HFFc6 (cell line): ENCODE measurements around the gene AKR7A2. TPM values are rescaled to one million over a fixed set of nuclear protein-coding genes. Genes with fewer than 3 reads are reported as not detected.
A peak's percentile ranks its signal among the peaks of the same experiment; 100 is the strongest.
"Not testable (repeated sequence)": the region's sequence is repeated elsewhere in the genome, so short reads cannot be mapped to it uniquely, and the experiment has no call there.

Source experiments
- DNase-seq: peaks from one replicate; pipeline ENCODE4 v3.0.0-alpha.2; 2018
- H3K27ac Mint-ChIP-seq: 2 replicates; pipeline ENCODE4 v1.8.0; 2020; ENCODE audit warnings: mild to moderate bottlenecking, mixed read lengths
- H3K27me3 Mint-ChIP-seq: 2 replicates; pipeline ENCODE4 v1.8.0; 2021; ENCODE audit warnings: mild to moderate bottlenecking, moderate library complexity, mixed read lengths; ENCODE audit not compliant: insufficient read depth
- H3K36me3 Mint-ChIP-seq: 2 replicates; pipeline ENCODE4 v1.8.0; 2021; ENCODE audit warnings: low read depth, mixed read lengths
- H3K4me1 Mint-ChIP-seq: 2 replicates; pipeline ENCODE4 v1.8.0; 2020; ENCODE audit warnings: low read depth, mixed read lengths
- H3K4me3 Mint-ChIP-seq: 2 replicates; pipeline ENCODE4 v1.8.0; 2020; ENCODE audit warnings: mild to moderate bottlenecking, moderate library complexity, mixed read lengths
- H3K9me3 Mint-ChIP-seq: 2 replicates; pipeline ENCODE4 v1.8.0; 2020; ENCODE audit warnings: mild to moderate bottlenecking, mixed read lengths
- total RNA-seq, 6 experiments: library from RNA; stranded (reverse); fragmentation: NEBNext Ultra II Directional; extraction: Animal tissue kit (Norgen Biotek cat#: 25700); gene quantifications; 2 replicates in 1 of 6; 3 replicates in 5 of 6; pipeline ENCODE4 v1.2.3, GENCODE V29; 2021
- TF ChIP-seq, protein P1 (sequence below): fragments of 200-600 bp; sonication (generic); IDR thresholded peaks from 2 replicates; pipeline ENCODE4 v1.5.0; 2021; ENCODE audit warnings: antibody characterized with exemption, mild to moderate bottlenecking

AKR7A2 gene
- total RNA-seq, 6 experiments from 2014 or later, result 62.8 to 74.2 (median 69.4) TPM

DNA sequence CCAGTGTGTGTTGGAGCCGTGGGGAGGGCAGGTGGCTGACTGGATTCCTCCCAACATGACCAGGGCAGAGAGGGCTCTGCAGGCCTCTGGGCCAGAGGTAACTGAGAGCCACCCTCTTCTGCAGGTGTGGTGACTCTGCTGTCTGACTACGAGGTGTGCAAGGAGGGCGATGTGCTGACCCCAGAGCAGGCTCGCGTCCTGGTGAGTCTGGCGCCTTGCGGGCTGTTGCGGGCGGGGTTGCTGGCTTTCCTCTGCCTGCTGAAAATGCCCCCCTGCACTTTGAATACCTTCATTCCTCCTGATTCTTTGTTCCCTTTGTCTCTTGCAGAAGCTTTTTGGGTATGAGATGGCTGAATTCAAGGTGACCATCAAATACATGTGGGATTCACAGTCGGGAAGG is 53.6 kb downstream of the AKR7A2 start:
- no peaks in the 10 kb centered on the region for H3K9me3 Mint-ChIP-seq
- peaks cover 12% of the 10 kb centered on the region; the same call in 1 of the 2 replicates for H3K36me3 Mint-ChIP-seq
- DNase-seq, result no peak
- H3K27ac Mint-ChIP-seq, result 0 out of 2 replicates have a peak overlapping the region, but pooled peaks have one; percentile 13
- H3K4me3 Mint-ChIP-seq, result no peak overlapping the region
- peaks cover 2% of the 10 kb centered on the region for H3K27me3 Mint-ChIP-seq
- peaks cover 33% of the 10 kb centered on the region for H3K4me1 Mint-ChIP-seq
- TF ChIP-seq, protein P1, sequence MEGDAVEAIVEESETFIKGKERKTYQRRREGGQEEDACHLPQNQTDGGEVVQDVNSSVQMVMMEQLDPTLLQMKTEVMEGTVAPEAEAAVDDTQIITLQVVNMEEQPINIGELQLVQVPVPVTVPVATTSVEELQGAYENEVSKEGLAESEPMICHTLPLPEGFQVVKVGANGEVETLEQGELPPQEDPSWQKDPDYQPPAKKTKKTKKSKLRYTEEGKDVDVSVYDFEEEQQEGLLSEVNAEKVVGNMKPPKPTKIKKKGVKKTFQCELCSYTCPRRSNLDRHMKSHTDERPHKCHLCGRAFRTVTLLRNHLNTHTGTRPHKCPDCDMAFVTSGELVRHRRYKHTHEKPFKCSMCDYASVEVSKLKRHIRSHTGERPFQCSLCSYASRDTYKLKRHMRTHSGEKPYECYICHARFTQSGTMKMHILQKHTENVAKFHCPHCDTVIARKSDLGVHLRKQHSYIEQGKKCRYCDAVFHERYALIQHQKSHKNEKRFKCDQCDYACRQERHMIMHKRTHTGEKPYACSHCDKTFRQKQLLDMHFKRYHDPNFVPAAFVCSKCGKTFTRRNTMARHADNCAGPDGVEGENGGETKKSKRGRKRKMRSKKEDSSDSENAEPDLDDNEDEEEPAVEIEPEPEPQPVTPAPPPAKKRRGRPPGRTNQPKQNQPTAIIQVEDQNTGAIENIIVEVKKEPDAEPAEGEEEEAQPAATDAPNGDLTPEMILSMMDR, result no peak

DNA sequence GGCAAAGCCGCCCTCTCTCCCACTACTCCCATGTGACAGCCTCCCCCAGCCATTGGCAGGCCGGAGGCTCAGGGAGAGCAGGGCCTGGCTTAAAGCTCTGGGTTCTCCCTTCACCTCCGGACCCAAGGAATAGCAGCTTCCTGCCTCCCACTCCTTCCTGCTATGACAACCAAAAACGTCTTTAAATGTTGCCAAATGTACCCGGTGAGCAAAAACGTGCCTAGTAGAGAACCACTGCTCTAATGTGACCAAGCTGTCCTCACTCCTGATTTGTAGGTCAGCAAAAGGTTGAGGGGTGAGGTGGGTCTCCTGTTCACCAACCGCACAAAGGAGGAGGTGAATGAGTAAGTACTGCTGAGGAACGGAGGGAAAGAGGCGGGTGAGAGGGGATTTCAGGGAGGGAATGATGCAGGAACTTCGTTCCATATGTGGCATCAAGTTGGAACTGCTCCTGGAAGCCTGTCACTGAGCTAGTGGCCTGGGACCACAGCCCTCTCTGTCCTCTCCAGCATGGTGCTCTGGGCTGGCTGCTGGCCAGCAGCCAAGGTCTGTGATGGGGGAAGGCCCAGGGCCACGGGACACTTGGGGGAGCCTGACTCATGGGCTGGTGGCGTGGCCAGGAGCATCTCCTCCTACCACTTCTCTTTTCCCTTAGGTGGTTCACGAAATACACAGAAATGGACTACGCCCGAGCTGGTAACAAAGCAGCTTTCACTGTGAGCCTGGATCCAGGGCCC is 54.6 kb downstream of the AKR7A2 start:
- Mint-ChIP-seq H3K27me3 (peaks cover 2% of the 10 kb centered on the region), H3K36me3 (peaks cover 19% of the 10 kb centered on the region), H3K4me1 (peaks cover 40% of the 10 kb centered on the region), H3K9me3 (no peaks in the 10 kb centered on the region), H3K27ac (peak overlapping the region; percentile 51), H3K4me3 (no peak overlapping the region)
- DNase-seq, result no peak
- TF ChIP-seq, protein P1, result no peak

DNA sequence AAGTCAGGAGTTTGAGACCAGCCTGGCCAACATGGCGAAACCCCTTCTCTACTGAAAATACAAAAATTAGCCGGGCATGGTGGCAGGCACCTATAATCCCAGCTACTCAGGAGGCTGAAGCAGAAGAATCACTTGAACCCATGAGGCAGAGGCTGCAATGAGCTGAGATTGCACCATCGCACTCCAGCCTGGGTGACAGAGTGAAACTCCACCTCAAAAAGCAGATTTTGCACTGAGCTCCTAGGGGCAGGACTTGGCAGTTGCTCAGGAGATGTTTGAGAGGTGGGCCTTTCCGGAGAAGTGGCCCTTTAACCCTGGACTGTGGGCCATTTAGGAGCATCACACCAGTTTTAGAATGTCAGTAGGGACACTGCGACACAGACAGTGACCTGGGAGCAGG is 55.6 kb downstream of the AKR7A2 start:
- peak overlapping the region; percentile 51; the same call in 1 of the 2 replicates for H3K27ac Mint-ChIP-seq
- not testable (repeated sequence) for H3K27me3 Mint-ChIP-seq, DNase-seq, H3K9me3 Mint-ChIP-seq, H3K4me3 Mint-ChIP-seq
- peaks cover 40% of the 10 kb centered on the region for H3K4me1 Mint-ChIP-seq
- peaks cover 23% of the 10 kb centered on the region for H3K36me3 Mint-ChIP-seq

DNA sequence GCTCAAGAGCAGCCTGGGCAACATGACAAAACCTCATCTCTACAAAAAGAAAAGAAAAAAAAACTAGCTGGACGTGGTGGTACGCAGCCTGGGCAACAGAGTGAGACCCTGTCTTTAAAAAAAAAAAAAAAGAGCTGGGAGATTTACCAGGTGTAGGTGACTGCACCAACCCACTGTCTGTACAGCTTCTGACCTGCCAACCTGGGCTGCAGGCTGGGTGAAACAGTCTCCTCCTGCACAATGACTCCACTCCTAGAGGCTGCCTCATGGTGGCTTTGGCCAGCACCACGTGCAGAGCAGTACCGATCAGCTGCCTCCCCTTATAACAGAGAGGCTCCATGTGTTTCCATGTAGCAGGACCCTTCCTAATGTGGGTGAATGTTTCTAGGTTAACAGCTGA is 56.7 kb downstream of the AKR7A2 start:
- H3K27ac Mint-ChIP-seq, result no peak overlapping the region
- H3K36me3 Mint-ChIP-seq, result peaks cover 23% of the 10 kb centered on the region
- TF ChIP-seq, protein P1, result no peak
- H3K27me3 Mint-ChIP-seq, result peaks cover 2% of the 10 kb centered on the region
- no peaks in the 10 kb centered on the region for H3K9me3 Mint-ChIP-seq
- no peak for DNase-seq
- peaks cover 37% of the 10 kb centered on the region for H3K4me1 Mint-ChIP-seq
- no peak overlapping the region for H3K4me3 Mint-ChIP-seq

DNA sequence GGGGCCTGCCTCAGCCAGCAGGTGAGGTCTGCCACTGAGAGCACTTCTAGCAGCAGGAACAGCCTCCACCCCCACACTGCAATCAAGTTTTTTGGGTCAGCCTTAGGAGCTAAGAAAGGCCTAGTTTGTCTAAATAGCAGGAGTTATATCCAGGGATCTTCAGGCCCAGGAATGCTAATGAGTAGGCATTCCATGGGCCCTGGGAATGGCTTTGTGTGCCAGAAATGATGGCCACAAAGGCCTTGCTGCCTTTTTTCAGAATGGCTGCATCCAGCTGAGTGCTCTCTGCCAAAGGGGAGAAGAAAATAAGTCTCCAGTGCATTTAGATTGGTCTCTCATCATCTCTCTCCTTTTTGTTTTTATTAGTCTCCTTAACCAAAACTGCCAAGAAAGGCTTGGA is 57.5 kb downstream of the AKR7A2 start:
- H3K9me3 Mint-ChIP-seq, result no peaks in the 10 kb centered on the region
- peaks cover 23% of the 10 kb centered on the region for H3K36me3 Mint-ChIP-seq
- H3K27ac Mint-ChIP-seq, result no peak overlapping the region; the same call in 1 of the 2 replicates
- TF ChIP-seq, protein P1, result no peak
- H3K4me3 Mint-ChIP-seq, result no peak overlapping the region
- peaks cover 32% of the 10 kb centered on the region for H3K4me1 Mint-ChIP-seq
- peaks cover 2% of the 10 kb centered on the region for H3K27me3 Mint-ChIP-seq
- no peak for DNase-seq

Other genes starting within 250 kb of the AKR7A2 start
- gene UBR4, start 101.9 kb downstream of the AKR7A2 start, total RNA-seq, result 100 to 1,000 TPM in 1 of 6 experiments, 10 to 100 TPM in 5; 74.2 to 116 (median 88.6) TPM
- gene EMC1, start 60.6 kb downstream of the AKR7A2 start, total RNA-seq, result 100 to 1,000 TPM in 2 of 6 experiments, 10 to 100 TPM in 4; 86.8 to 106 (median 93.6) TPM
- 10 to 100 TPM; 40.0 to 61.9 (median 45.0) TPM for gene MRTO4, start 60.3 kb downstream of the AKR7A2 start, total RNA-seq
- under 1 TPM in 5 of 6 experiments, not detected in 1; 0.12 to 0.46 (median 0.27) TPM for gene AKR7A3, start 23.4 kb downstream of the AKR7A2 start, total RNA-seq
- gene SLC66A1, start 182 bp upstream of the AKR7A2 start, total RNA-seq, result 10 to 100 TPM; 13.3 to 15.6 (median 14.2) TPM
- gene CAPZB, start 173.4 kb upstream of the AKR7A2 start, total RNA-seq, result 100 to 1,000 TPM; 565 to 646 (median 603) TPM